ENCODE results near the gene PPCS. TPM values are rescaled to one million over a fixed set of nuclear protein-coding genes. Genes with fewer than 3 reads are reported as not detected.

The PPCS gene
- total RNA-seq, 3 donors from 2014 or later: 67.8 to 89.3 (median 77.0) TPM

GRCh38 chr1:42506576-42506975 lies 50.2 kb downstream of the PPCS start:
- intact Hi-C loops (cut with DNase I; ENCODE audit: low total_unique reads): no loop called here
- H3K36me3 ChIP-seq: no peaks in the 10 kb centered on the region

More at GRCh38 chr1:42506576-42506975, 50.2 kb downstream of the PPCS start:
- Histone ChIP-seq H3K9me3 (peaks cover 51 to 92% of the 10 kb centered on the region in 2 donors), H3K4me3 (no peak overlapping the region), H3K4me1 (no peaks in the 10 kb centered on the region), H3K27me3 (no peaks in the 10 kb centered on the region), H3K27ac (no peak overlapping the region)
- DNase-seq (ENCODE audit: low spot score in 2 of 2): no peak
- TF ChIP-seq POLR2AphosphoS5 (IDR thresholded peaks at IDR 0.05) (no peak), CTCF (IDR thresholded peaks at IDR 0.05) (no peak), POLR2A (IDR thresholded peaks at IDR 0.05) (no peak)

Other genes with a start within 250 kb of the PPCS start
- gene FOXJ3, start 121.3 kb upstream of the PPCS start, total RNA-seq: 10 to 100 TPM; 52.6 to 82.7 (median 57.7) TPM
- gene RIMKLA, start 75.8 kb upstream of the PPCS start, total RNA-seq: under 1 TPM; 0.32 to 0.73 (median 0.66) TPM
- 1 to 10 TPM; 1.3 to 4.6 (median 3.8) TPM for gene ZMYND12, start 521 bp upstream of the PPCS start, total RNA-seq
- 10 to 100 TPM in 2 of 3 donors, 1 to 10 TPM in 1; 3.4 to 15.4 (median 14.0) TPM for gene CCDC30, start 6.7 kb downstream of the PPCS start, total RNA-seq
- gene PPIH, start 201.9 kb downstream of the PPCS start, total RNA-seq: 10 to 100 TPM; 21.6 to 37.9 (median 24.6) TPM
- gene YBX1, start 225.9 kb downstream of the PPCS start, total RNA-seq: 100 to 1,000 TPM; 332 to 694 (median 485) TPM